Cardiac fibroblast (primary cell): ENCODE results near the gene ITGB1BP1.

Experiments
- DNase-seq, 2 donors: peaks; one replicate each; pipeline versions ENCODE4 v3.0.0 to v3.0.0-alpha.2; 2010; ENCODE audit warnings: low read depth in 2 of 2
- H3K4me3 ChIP-seq, 2 donors: replicated peaks in 1 of 2; 1 replicate in 1 of 2; 2 replicates in 1 of 2; pipeline ENCODE4 v1.5.1; 2011; ENCODE audit warnings: low read depth in 2 of 2, low read length in 2 of 2, mild to moderate bottlenecking in 2 of 2, moderate library complexity in 1 of 2
- CTCF ChIP-seq: IDR thresholded peaks from one replicate; pipeline ENCODE4 v1.5.1; 2011; ENCODE audit warnings: low read depth, mild to moderate bottlenecking, low read length, inconsistent platforms

Gene ITGB1BP1

GRCh38 chr2:9410108-9410507, 13.2 kb downstream of the ITGB1BP1 start:
- no peak for DNase-seq
- no peak for TF ChIP-seq CTCF
- H3K4me3 ChIP-seq: no peak overlapping the region

DNA sequence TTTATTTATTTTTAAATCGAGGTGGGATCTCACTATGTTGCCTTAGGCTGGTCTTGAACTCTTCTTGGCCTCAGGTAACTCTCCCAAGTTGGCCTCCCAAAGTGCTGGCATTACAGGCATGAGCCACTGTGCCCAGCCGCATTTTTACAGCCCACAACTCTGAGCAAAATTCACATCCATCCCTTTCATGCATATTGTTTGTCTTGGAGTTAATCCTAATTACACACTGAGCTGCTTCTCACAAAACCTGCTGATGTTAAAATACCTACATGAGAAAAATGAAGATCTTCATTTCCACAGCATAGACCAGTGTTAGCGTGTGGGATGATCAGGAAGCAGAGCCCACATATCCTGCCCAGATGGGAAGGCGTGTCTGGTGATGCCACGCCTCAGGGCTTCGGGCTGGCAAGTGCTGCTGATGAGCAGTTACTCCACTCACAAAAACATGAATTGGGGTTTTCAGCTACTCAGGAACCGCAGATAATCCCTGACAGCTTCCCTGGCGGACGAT, 14.6 kb downstream of the ITGB1BP1 start:
- no peak for TF ChIP-seq CTCF
- no peak overlapping the region for H3K4me3 ChIP-seq
- DNase-seq: no peak

- no peak overlapping the region for H3K4me3 ChIP-seq
- DNase-seq: no peak
- no peak for TF ChIP-seq CTCF
Measured at GRCh38 chr2:9407363-9407811, 15.9 kb downstream of the ITGB1BP1 start.

DNA sequence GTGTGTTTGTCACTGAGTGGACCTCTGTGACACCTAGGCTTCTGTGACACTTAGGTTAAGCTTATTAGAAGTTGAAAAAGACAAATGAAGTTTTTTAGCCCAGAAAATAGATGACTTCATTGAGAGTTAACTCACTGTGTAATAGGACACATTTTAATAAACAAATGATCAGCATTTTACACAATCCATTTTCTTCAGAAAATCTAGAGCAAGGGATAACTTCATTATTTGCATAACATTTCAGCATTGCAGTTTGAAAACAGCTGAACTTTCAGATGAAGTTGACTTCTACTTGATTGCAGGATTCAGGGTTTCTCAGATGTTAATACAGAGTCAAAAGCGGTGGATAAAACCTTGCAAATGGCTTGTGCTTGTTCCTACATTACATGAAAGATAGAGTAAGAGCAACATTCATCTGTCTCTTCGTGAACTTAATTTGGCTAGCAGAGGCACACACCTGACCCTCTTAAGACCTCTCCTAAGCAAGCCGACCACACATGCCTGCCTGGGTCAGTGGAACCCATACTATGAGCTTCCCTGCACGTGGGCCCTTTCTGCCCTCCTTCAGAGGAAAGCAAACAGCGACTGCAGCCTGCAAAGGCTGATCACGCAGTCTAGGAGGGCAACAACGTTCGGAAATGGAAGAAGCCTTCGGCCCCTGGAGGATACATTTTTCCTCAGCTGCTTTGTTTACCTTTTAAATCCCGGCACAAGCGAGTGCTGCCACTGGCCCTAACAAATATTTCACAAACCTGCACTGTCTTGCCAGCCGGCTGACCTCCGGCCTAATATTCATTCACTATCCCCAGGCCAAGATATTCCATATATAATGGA, 16.6 kb downstream of the ITGB1BP1 start:
- no peak for TF ChIP-seq CTCF
- H3K4me3 ChIP-seq: no peak overlapping the region
- no peak for DNase-seq

DNA sequence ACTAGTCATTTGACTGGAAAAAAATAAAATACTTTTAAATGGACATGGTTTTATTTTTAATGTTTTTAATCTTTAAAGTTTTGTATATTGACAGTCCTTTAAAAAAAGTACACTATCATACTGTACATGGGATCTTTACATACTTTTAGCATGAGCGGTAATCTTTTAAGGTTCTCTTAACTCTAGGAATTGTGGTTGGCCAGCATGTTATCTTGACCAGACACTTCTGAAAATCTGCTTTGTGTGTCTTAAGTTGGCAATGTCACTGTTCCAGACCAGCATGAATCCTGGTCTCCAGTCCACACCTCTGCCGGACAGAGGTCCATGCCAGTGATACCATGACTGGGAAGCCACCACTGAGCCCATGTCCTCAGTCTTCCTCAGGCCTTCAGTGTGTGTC, 17.7 kb downstream of the ITGB1BP1 start:
- no peak overlapping the region for H3K4me3 ChIP-seq
- no peak for DNase-seq
- TF ChIP-seq CTCF: no peak

DNA sequence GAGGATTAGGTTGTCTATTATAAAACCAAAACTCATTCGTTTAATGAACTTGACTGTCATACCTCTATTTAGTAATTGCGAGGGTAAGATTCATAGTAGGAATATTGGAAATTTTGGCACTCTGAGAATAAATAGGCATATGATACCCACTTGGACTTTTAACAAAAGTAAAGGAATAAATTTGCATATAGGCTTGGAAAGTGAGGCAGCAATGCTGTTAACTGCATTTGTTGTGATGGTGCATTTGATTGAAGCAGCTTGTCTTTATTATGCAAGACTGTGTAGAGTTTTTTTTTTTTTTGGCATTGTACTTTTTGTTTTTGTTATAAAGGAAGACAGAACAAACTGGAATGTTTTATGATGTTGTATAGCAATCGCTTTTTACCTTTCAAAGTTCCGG, 18.9 kb downstream of the ITGB1BP1 start:
- DNase-seq: no peak
- TF ChIP-seq CTCF: no peak
- no peak overlapping the region for H3K4me3 ChIP-seq
